Activated CD4-positive, alpha-beta memory T cell treated with anti-CD3 and anti-CD28 coated beads, Interleukin-2, amount 10 ng/mL, durations not matched to agents 7 days and 5 days (primary cell): ENCODE results near the gene CPA5. TPM values are rescaled to one million over a fixed set of nuclear protein-coding genes. Genes with fewer than 3 reads are reported as not detected.

Experiments used
- CTCF ChIA-PET: fragments of 350-600 bp; sonication (Branson Sonifier 250); formaldehyde crosslinking; loops from one replicate; lab custom pipeline; 2021; ENCODE audit warnings: antibody characterized with exemption, inconsistent platforms; lab: Charles Lee
- POLR2A ChIA-PET: fragments of 350-600 bp; sonication (Branson Sonifier 250); formaldehyde crosslinking; loops from one replicate; lab custom pipeline; 2021; ENCODE audit warnings: antibody characterized with exemption; lab: Charles Lee
- DNase-seq: peaks from one replicate; pipeline ENCODE4 v3.0.0-alpha.2; 2020
- H3K27ac Mint-ChIP-seq: one replicate; pipeline ENCODE4 v1.8.0; 2021; ENCODE audit warnings: mild to moderate bottlenecking, mixed read lengths
- H3K27me3 Mint-ChIP-seq: one replicate; pipeline ENCODE4 v1.8.0; 2021; ENCODE audit warnings: mixed read lengths
- H3K36me3 Mint-ChIP-seq: one replicate; pipeline ENCODE4 v1.8.0; 2021; ENCODE audit warnings: low read depth, mixed read lengths
- H3K4me1 Mint-ChIP-seq: one replicate; pipeline ENCODE4 v1.8.0; 2021; ENCODE audit warnings: mixed read lengths
- H3K4me3 Mint-ChIP-seq: one replicate; pipeline ENCODE4 v1.8.0; 2021; ENCODE audit warnings: mild to moderate bottlenecking, mixed read lengths
- H3K9me3 Mint-ChIP-seq: one replicate; pipeline ENCODE4 v1.8.0; 2021; ENCODE audit warnings: mixed read lengths
- total RNA-seq, 2 experiments: library from RNA; stranded (reverse); gene quantifications; one replicate each; pipeline ENCODE4 v1.2.3, GENCODE V29; 2021

CPA5 gene, protein sequence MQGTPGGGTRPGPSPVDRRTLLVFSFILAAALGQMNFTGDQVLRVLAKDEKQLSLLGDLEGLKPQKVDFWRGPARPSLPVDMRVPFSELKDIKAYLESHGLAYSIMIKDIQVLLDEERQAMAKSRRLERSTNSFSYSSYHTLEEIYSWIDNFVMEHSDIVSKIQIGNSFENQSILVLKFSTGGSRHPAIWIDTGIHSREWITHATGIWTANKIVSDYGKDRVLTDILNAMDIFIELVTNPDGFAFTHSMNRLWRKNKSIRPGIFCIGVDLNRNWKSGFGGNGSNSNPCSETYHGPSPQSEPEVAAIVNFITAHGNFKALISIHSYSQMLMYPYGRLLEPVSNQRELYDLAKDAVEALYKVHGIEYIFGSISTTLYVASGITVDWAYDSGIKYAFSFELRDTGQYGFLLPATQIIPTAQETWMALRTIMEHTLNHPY
- total RNA-seq, result not detected

DNA sequence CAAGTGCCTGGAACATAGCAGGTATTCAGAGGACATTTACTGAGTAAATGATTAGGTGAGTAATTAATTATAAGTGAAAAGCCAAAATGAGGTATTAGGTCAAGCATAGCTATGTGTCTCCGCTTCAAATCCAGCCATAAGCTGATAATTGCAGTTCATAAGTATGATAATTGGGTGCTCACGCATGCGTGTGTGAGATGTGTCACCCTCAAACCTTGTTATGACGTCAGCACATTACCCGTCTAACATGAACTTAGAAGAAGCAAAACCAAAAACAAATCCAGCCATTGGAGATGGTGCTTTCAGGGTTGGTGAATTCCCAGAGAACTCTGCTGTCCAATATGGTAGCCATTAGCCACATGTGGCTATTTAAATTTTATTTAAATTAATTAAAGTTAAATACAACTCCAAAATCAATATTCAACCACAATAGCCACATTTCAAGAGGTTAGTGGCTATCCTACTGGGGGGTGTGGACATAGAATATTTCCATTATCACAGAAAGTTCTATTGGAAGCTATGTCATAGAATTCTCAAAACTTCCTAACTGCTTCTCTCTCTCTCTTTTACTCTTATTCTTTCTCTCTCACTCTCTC lies at the start of gene CPA5:
Gene CPA5 (plus strand): TSS at position 546 of the 596 bp plus-strand sequence. CDS start 1,670 bp downstream, outside the sequence.
- Mint-ChIP-seq H3K9me3 (no peaks in the 10 kb centered on the region), H3K36me3 (no peaks in the 10 kb centered on the region), H3K4me1 (no peaks in the 10 kb centered on the region), H3K27me3 (peaks cover 1% of the 10 kb centered on the region), H3K4me3 (no peak within 1 kb of the TSS), H3K27ac (no peak within 1 kb of the TSS)
- CTCF ChIA-PET, result interaction anchor here (1.0 kb wide), 1 partner anchor 414 kb away, joined by 3 read pairs; no protein-coding TSS in a partner anchor
- no peak for DNase-seq
- POLR2A ChIA-PET, result no interaction called here

DNA sequence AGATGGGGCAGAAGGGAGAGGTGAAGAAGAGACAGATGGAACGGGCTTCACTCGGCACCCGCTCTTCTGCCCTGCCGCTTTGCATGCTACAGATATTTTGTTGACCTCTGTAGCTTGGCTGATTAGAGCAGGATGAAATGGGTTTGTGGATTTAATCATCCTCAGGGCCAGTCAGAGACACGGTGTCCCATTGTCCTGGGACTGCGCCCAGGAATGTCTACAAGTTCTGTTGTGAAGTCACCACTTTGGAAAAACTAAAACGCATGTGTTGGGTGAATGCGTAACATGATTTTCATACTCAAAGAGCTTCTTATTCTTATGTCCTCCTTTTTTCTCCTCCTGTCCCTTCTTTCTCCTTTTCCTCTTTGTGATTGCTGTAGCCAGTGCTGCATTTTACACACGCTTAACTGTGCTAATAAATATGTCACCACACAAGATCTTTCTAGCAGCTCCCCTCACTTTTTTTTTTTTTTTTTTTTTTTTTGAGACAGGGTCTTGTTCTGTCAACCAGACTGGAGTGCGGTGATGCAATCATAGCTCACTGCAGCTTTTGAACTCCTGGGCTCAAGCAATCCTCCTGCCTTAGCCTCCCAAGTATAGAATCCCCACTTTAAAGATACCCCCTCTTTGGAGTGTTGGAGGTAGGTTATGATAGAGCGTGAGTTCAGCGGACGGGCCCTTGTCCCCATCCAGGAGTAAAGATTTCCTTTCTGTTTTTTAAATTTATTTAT lies 48.2 kb upstream of the CPA5 start:
- Mint-ChIP-seq H3K9me3 (peaks cover 4% of the 10 kb centered on the region), H3K36me3 (no peaks in the 10 kb centered on the region), H3K4me1 (no peaks in the 10 kb centered on the region), H3K27ac (no peak overlapping the region), H3K4me3 (no peak overlapping the region), H3K27me3 (peaks cover 7% of the 10 kb centered on the region)
- ChIA-PET POLR2A (no interaction called here), CTCF (no interaction called here)
- DNase-seq, result no peak

DNA sequence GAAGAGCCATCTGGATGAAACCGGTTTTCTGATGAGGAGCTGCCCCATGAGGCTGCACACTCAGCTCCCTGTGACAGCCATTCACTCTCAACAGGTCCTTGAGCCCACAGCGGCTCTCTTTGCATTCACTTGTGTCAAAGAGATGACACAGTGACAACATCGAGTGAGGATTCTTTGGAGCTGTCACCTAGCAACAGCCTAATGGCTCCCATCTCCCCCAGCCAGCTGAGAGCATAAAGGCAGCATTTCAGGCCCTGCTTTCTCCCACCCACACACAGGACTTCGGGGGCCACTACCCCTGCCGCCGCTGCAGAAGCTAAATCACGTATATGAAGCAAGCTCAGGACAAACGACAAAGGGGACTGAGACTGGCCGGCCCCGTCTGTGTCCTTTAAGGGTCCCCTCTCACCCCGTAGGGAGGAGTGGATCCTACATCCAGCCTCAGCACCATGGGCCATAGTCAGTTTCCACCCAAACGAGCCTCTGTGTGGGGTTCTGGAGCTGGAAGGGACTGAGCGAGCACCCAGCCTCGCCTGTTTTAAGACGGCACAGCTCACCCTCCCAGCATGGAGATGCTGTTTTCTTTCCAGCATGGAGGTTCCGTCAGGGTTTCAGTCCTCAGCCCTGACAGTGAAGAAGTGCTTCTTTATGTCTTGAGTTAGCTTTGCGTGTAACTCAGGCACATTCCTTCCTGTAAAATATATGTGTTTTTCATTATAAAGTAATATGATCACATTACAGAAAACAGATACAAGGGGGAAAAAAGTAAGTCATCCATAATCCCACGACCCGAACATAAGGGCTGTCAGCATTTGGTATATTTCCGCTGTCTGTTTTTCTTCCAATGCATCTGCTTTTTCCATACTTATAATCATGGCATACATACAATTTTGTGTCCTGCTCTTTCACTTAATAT lies 46.7 kb upstream of the CPA5 start:
- POLR2A ChIA-PET, result no interaction called here
- H3K9me3 Mint-ChIP-seq, result peaks cover 4% of the 10 kb centered on the region
- H3K4me3 Mint-ChIP-seq, result no peak overlapping the region
- DNase-seq, result no peak
- H3K27ac Mint-ChIP-seq, result no peak overlapping the region
- no peaks in the 10 kb centered on the region for H3K36me3 Mint-ChIP-seq
- H3K27me3 Mint-ChIP-seq, result peaks cover 11% of the 10 kb centered on the region
- no peaks in the 10 kb centered on the region for H3K4me1 Mint-ChIP-seq
- CTCF ChIA-PET, result no interaction called here

GRCh38 chr7:130298544-130299326 lies 45.9 kb upstream of the CPA5 start:
- no peak for DNase-seq
- H3K27me3 Mint-ChIP-seq, result peaks cover 14% of the 10 kb centered on the region
- H3K27ac Mint-ChIP-seq, result no peak overlapping the region
- peaks cover 3% of the 10 kb centered on the region for H3K9me3 Mint-ChIP-seq
- CTCF ChIA-PET, result no interaction called here
- no peaks in the 10 kb centered on the region for H3K36me3 Mint-ChIP-seq
- no peaks in the 10 kb centered on the region for H3K4me1 Mint-ChIP-seq
- H3K4me3 Mint-ChIP-seq, result no peak overlapping the region
- POLR2A ChIA-PET, result no interaction called here

DNA sequence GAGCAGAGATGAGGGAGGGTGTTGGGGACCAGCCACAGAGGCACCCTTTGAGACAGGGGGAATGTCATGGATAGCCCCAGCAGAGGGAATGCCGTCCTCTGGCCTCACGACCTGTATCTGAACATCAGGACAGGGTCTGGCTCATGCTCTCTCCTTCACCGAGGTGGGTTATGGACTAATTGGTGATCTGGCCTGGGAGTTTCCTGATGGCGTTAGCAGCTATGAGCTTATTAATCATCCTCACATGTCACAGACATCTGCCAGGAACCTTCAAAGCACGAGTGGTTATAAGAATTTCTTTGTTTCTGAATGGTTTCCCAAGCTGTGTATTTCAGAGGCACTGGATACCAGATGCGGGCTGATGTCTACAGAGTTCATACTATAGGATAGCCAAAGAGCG lies 44.8 kb upstream of the CPA5 start:
- H3K27me3 Mint-ChIP-seq, result peaks cover 14% of the 10 kb centered on the region
- ChIA-PET CTCF (no interaction called here), POLR2A (no interaction called here)
- H3K4me3 Mint-ChIP-seq, result no peak overlapping the region
- no peak for DNase-seq
- H3K9me3 Mint-ChIP-seq, result no peaks in the 10 kb centered on the region
- no peak overlapping the region for H3K27ac Mint-ChIP-seq
- no peaks in the 10 kb centered on the region for H3K4me1 Mint-ChIP-seq
- no peaks in the 10 kb centered on the region for H3K36me3 Mint-ChIP-seq

DNA sequence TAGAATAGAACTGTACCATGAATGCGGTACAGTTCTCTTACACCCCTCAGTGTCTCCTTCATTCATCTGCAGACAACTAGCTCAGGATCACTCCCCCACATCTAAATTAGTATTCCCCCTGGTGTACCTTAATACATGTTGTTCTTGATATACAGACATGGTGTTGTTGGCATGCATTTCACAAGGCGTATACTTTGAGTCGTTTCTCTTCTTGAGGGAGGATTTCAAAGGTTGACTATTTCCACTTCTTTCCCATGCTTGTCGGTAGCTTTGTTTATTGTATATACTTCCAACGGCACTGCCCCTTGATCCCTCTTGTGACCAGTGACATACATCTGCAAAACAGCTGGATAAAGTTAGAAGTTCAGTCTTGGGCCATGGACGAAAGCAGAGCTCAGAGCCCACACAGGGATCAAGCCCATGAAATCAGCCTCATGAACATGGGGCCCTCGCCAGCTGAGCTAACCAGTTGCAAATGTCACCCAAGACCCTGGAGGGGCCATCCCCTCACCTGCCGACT lies 43.1 kb upstream of the CPA5 start:
- no peak overlapping the region for H3K27ac Mint-ChIP-seq
- CTCF ChIA-PET, result no interaction called here
- no peaks in the 10 kb centered on the region for H3K9me3 Mint-ChIP-seq
- H3K36me3 Mint-ChIP-seq, result no peaks in the 10 kb centered on the region
- POLR2A ChIA-PET, result no interaction called here
- no peak overlapping the region for H3K4me3 Mint-ChIP-seq
- no peak for DNase-seq
- H3K4me1 Mint-ChIP-seq, result no peaks in the 10 kb centered on the region
- H3K27me3 Mint-ChIP-seq, result peaks cover 14% of the 10 kb centered on the region

DNA sequence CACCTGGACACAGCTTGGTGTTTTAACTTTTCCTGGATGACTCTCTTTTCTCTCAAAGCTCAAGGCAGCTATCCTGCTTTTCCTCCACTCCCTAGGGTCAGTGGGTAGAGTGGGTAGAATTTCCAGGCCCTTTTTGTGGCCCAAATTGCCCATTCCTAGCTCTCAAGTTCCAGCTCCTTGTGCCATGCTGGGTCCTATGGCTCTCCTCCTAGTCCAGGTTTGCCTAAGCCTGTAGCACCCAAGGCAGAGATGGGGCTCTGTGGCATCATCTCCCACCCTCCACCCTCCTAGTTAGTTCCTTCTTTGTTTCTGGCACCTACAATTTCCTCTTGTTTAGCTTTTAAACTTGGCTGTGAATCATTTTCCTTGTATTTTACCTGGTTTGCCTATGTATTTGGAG lies 42.0 kb upstream of the CPA5 start:
- DNase-seq, result no peak
- POLR2A ChIA-PET, result no interaction called here
- Mint-ChIP-seq H3K27me3 (peaks cover 14% of the 10 kb centered on the region), H3K4me1 (no peaks in the 10 kb centered on the region), H3K36me3 (no peaks in the 10 kb centered on the region), H3K4me3 (no peak overlapping the region), H3K9me3 (no peaks in the 10 kb centered on the region), H3K27ac (no peak overlapping the region)
- CTCF ChIA-PET, result no interaction called here

- DNase-seq, result no peak
- Mint-ChIP-seq H3K27ac (no peak overlapping the region), H3K4me1 (no peaks in the 10 kb centered on the region), H3K9me3 (no peaks in the 10 kb centered on the region), H3K27me3 (peaks cover 14% of the 10 kb centered on the region), H3K4me3 (no peak overlapping the region), H3K36me3 (no peaks in the 10 kb centered on the region)
- POLR2A ChIA-PET, result no interaction called here
- CTCF ChIA-PET, result no interaction called here
Measured at GRCh38 chr7:130303127-130303526, 41.5 kb upstream of the CPA5 start.

DNA sequence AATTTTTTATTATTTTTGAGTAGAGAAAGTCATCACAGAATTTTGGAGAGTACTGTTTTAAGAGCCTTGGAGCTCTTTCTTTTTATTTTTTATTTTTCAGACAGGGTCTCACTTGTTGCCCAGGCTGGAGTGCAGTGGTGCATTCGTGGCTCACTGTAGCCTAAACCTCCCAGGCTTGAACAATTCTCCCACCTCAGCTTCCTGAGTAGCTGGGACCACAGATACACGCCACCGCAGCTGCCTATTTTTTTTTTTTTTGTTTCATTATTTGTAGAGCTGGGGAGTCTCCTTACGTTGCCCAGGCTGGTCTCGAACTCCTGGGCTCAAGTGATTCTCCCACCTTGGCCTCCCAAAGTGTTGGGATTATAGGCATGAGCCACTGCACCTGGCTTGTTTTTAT lies 41.1 kb upstream of the CPA5 start:
- ChIA-PET CTCF (no interaction called here), POLR2A (no interaction called here)
- no peak overlapping the region for H3K27ac Mint-ChIP-seq
- no peaks in the 10 kb centered on the region for H3K36me3 Mint-ChIP-seq
- no peaks in the 10 kb centered on the region for H3K4me1 Mint-ChIP-seq
- H3K4me3 Mint-ChIP-seq, result no peak overlapping the region
- H3K27me3 Mint-ChIP-seq, result peaks cover 14% of the 10 kb centered on the region
- no peak for DNase-seq
- no peaks in the 10 kb centered on the region for H3K9me3 Mint-ChIP-seq

DNA sequence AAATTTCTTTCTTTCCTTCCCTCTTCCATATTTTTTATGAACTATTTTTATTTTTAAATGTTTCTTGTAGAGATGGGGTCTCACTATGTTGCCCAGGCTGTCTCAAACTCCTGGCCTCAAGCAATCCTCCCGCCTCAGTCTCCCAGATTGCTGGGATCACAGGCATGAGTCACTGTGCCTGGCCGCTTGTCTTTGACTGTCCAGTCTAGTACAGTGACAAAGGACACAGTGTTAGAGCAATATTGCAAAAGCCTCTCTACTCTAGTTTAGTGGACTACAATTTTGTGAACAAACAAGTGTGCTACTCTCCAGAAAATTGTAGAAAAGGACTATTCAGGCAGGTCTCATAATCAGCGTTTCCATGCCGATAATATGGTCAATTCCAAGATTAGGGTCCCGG lies 40.6 kb upstream of the CPA5 start:
- Mint-ChIP-seq H3K27ac (no peak overlapping the region), H3K27me3 (peaks cover 14% of the 10 kb centered on the region), H3K4me3 (no peak overlapping the region), H3K36me3 (no peaks in the 10 kb centered on the region), H3K9me3 (no peaks in the 10 kb centered on the region), H3K4me1 (no peaks in the 10 kb centered on the region)
- ChIA-PET POLR2A (no interaction called here), CTCF (no interaction called here)
- DNase-seq, result no peak

GRCh38 chr7:130304878-130305277 lies 39.7 kb upstream of the CPA5 start:
- Mint-ChIP-seq H3K9me3 (no peaks in the 10 kb centered on the region), H3K4me1 (no peaks in the 10 kb centered on the region), H3K4me3 (no peak overlapping the region), H3K36me3 (no peaks in the 10 kb centered on the region), H3K27ac (no peak overlapping the region), H3K27me3 (peaks cover 14% of the 10 kb centered on the region)
- ChIA-PET CTCF (no interaction called here), POLR2A (no interaction called here)
- no peak for DNase-seq

DNA sequence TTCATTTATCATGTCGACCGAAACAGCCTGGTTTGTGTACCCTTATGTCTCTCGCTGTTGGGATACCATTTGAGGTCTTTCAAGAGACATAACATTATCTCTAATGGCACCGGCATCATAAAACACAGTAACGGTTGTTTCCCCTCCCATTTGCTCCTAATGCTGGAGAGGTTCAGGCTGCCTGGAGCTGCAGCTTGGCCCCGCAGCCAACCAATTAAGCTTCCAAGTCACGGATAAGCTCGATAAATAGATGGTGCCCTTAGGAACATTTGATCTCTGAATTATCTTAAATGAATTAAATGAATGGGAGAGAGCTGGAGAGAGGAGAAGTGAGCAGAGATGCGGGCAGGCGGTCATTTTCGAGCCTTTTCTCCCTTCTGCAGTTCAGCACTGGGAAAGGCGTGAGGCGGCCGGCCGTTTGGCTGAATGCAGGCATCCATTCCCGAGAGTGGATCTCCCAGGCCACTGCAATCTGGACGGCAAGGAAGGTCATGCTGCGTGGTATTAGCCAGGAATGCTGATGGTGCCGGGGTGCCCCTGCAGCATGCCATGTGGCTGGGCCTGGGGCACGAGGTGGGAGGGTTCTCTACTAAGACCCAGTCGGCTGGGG lies 39.1 kb upstream of the CPA5 start:
- ChIA-PET POLR2A (no interaction called here), CTCF (no interaction called here)
- Mint-ChIP-seq H3K4me1 (no peaks in the 10 kb centered on the region), H3K9me3 (no peaks in the 10 kb centered on the region), H3K27ac (no peak overlapping the region), H3K4me3 (no peak overlapping the region), H3K36me3 (no peaks in the 10 kb centered on the region), H3K27me3 (peaks cover 11% of the 10 kb centered on the region)
- DNase-seq, result no peak
